ENCODE measurements around the gene KLHDC3. TPM values are rescaled to one million over a fixed set of nuclear protein-coding genes. Genes with fewer than 3 reads are reported as not detected.
A peak's percentile ranks its signal among the peaks of the same experiment; 100 is the strongest.

KLHDC3 gene
- total and polyA plus RNA-seq, 2 of the 13 experiments (the other 11 are each of a cell fraction or from before 2014, with no cell fraction given): 78.3 to 91.5 TPM

DNA sequence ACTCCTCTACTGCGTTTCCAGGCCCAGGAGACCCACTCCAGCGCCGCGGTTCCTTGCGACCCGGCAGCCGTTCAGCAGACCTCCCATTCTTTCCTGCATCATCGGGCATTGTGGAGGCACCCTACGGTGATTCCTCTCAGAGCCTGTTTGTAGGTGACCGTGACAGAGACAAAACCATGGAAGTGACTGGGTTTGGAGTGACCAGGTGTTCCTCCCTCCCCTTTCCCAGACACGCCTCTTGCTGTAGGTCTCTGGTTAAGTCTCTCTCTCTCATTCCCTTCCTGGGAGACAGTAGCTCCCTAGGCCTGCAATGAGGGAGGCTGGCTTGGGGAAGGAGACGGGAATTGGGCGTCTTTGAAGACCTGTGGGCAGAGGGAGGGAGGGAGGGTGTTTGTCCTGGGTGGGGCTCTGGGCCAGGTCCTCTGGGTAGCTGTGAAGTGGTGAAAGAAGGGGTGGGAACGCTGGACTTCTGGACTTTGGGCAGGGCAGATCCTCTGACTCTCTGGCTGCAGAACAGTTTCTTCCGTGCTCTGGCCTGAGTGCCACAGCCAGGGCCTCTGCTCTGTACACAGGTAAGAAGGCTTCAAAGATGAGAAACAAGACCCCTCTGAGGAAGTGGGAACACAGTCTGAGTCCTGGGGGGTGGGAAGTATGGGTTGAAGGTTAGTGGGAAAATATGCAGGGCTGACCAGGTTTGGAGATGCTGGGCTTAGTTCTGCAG lies 46.1 kb downstream of the KLHDC3 start (continued):
- TF ChIP-seq RBM39 (IDR thresholded peaks at IDR 0.05; ENCODE audit: low read depth, low read length, poor library complexity, severe bottlenecking) (peak; percentile 80), ZNF556 (CRISPR knock-in tag; IDR thresholded peaks at IDR 0.05; ENCODE audit: borderline replicate concordance) (0 out of 2 replicates have a peak, but pooled peaks have one; percentile 20), ARID2 (CRISPR knock-in tag; IDR thresholded peaks at IDR 0.05; ENCODE audit: borderline replicate concordance) (peak; percentile 64; the same call in 1 of the 2 replicates), TOPORS (CRISPR knock-in tag; IDR thresholded peaks at IDR 0.05) (peak; percentile 47), GFI1 (CRISPR knock-in tag; IDR thresholded peaks at IDR 0.05; ENCODE audit: borderline replicate concordance) (no peak; the same call in none of the 2 replicates), BCL6 (CRISPR knock-in tag; IDR thresholded peaks at IDR 0.05) (peak; percentile 24; the same call in 1 of the 2 replicates), PAF1 (CRISPR knock-in tag; IDR thresholded peaks at IDR 0.05) (no peak), PHF20 (CRISPR knock-in tag; IDR thresholded peaks at IDR 0.05) (peak; percentile 50), MEIS1 (CRISPR knock-in tag; IDR thresholded peaks at IDR 0.05; ENCODE audit: borderline replicate concordance) (peak; percentile 48), PAWR (CRISPR knock-in tag; IDR thresholded peaks at IDR 0.05; ENCODE audit: borderline replicate concordance) (0 out of 2 replicates have a peak, but pooled peaks have one; percentile 44), TEAD2 (CRISPR knock-in tag; IDR thresholded peaks at IDR 0.05) (no peak), POLR2AphosphoS5 (IDR thresholded peaks at IDR 0.05; ENCODE audit: low read depth, low read length) (peak; percentile 84), GLI4 (CRISPR knock-in tag; IDR thresholded peaks at IDR 0.05; ENCODE audit: borderline replicate concordance) (peak; percentile 91), MTF2 (CRISPR knock-in tag; IDR thresholded peaks at IDR 0.05; ENCODE audit: borderline replicate concordance) (no peak), NCOR1 (IDR thresholded peaks at IDR 0.05; ENCODE audit: borderline replicate concordance, low read length) (peak; percentile 72; the same call in 1 of the 2 replicates), U2AF1 (optimal IDR thresholded peaks at IDR 0.05; ENCODE audit: low read depth, low read length) (peak; percentile 27)
- TF ChIP-seq, protein P1, sequence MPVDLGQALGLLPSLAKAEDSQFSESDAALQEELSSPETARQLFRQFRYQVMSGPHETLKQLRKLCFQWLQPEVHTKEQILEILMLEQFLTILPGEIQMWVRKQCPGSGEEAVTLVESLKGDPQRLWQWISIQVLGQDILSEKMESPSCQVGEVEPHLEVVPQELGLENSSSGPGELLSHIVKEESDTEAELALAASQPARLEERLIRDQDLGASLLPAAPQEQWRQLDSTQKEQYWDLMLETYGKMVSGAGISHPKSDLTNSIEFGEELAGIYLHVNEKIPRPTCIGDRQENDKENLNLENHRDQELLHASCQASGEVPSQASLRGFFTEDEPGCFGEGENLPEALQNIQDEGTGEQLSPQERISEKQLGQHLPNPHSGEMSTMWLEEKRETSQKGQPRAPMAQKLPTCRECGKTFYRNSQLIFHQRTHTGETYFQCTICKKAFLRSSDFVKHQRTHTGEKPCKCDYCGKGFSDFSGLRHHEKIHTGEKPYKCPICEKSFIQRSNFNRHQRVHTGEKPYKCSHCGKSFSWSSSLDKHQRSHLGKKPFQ (CRISPR knock-in tag; IDR thresholded peaks at IDR 0.05; ENCODE audit: insufficient replicate concordance): peak; percentile 65
- TF ChIP-seq, protein P2, sequence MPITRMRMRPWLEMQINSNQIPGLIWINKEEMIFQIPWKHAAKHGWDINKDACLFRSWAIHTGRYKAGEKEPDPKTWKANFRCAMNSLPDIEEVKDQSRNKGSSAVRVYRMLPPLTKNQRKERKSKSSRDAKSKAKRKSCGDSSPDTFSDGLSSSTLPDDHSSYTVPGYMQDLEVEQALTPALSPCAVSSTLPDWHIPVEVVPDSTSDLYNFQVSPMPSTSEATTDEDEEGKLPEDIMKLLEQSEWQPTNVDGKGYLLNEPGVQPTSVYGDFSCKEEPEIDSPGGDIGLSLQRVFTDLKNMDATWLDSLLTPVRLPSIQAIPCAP (CRISPR knock-in tag; IDR thresholded peaks at IDR 0.05; ENCODE audit: low read depth): 0 out of 2 replicates have a peak, but pooled peaks have one; percentile 32
- TF ChIP-seq, protein P3, sequence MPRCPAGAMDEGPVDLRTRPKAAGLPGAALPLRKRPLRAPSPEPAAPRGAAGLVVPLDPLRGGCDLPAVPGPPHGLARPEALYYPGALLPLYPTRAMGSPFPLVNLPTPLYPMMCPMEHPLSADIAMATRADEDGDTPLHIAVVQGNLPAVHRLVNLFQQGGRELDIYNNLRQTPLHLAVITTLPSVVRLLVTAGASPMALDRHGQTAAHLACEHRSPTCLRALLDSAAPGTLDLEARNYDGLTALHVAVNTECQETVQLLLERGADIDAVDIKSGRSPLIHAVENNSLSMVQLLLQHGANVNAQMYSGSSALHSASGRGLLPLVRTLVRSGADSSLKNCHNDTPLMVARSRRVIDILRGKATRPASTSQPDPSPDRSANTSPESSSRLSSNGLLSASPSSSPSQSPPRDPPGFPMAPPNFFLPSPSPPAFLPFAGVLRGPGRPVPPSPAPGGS (CRISPR knock-in tag; IDR thresholded peaks at IDR 0.05): 0 out of 2 replicates have a peak, but pooled peaks have one; percentile 60
- TF ChIP-seq, protein P4, sequence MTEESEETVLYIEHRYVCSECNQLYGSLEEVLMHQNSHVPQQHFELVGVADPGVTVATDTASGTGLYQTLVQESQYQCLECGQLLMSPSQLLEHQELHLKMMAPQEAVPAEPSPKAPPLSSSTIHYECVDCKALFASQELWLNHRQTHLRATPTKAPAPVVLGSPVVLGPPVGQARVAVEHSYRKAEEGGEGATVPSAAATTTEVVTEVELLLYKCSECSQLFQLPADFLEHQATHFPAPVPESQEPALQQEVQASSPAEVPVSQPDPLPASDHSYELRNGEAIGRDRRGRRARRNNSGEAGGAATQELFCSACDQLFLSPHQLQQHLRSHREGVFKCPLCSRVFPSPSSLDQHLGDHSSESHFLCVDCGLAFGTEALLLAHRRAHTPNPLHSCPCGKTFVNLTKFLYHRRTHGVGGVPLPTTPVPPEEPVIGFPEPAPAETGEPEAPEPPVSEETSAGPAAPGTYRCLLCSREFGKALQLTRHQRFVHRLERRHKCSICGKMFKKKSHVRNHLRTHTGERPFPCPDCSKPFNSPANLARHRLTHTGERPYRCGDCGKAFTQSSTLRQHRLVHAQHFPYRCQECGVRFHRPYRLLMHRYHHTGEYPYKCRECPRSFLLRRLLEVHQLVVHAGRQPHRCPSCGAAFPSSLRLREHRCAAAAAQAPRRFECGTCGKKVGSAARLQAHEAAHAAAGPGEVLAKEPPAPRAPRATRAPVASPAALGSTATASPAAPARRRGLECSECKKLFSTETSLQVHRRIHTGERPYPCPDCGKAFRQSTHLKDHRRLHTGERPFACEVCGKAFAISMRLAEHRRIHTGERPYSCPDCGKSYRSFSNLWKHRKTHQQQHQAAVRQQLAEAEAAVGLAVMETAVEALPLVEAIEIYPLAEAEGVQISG (CRISPR knock-in tag; IDR thresholded peaks at IDR 0.05): peak; percentile 1
- TF ChIP-seq, protein P5, sequence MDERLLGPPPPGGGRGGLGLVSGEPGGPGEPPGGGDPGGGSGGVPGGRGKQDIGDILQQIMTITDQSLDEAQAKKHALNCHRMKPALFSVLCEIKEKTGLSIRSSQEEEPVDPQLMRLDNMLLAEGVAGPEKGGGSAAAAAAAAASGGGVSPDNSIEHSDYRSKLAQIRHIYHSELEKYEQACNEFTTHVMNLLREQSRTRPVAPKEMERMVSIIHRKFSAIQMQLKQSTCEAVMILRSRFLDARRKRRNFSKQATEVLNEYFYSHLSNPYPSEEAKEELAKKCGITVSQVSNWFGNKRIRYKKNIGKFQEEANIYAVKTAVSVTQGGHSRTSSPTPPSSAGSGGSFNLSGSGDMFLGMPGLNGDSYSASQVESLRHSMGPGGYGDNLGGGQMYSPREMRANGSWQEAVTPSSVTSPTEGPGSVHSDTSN (CRISPR knock-in tag; IDR thresholded peaks at IDR 0.05): peak; percentile 10
